MM.1S (cell line): ENCODE results near the gene KCND3.

ENCODE experiments used
- EZH2 ChIP-seq: fragments of 300-600 bp; sonication (generic); optimal IDR thresholded peaks from 2 replicates; pipeline ENCODE3; 2017; ENCODE audit warnings: low read depth, mild to moderate bottlenecking, antibody characterized with exemption, low read length, mixed read lengths
- EZH2phosphoT487 ChIP-seq: fragments of 300-600 bp; sonication (generic); IDR thresholded peaks from 2 replicates; pipeline ENCODE4 v1.6.1; 2018; ENCODE audit warnings: antibody characterized with exemption, low read length
- TF ChIP-seq, protein P1 (sequence below): fragments of 300-600 bp; sonication (generic); IDR thresholded peaks from 2 replicates; pipeline ENCODE4 v1.5.1; 2016; ENCODE audit warnings: antibody characterized with exemption, low read length, mixed read lengths

DNA sequence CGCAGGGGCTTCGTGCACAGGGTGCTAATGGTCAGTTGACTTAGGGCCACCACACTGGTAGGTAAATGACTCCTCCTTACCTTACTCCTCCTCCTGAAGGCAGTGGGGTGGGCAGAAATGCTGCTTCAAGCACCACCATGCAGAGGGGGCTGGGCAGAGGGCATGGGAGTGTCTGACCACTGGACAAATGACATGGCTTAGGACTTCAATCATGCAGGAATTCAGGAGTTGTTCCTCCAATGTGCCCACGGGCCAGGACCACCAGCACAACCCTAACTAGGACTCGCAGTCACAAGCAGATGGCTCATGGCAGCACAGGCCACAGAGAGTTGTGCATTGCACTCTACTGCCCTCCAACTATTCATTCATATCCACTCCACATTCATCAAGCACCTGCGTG, 65.7 kb downstream of the KCND3 start:
- TF ChIP-seq EZH2 (no peak), EZH2phosphoT487 (no peak)
- TF ChIP-seq, protein P1, sequence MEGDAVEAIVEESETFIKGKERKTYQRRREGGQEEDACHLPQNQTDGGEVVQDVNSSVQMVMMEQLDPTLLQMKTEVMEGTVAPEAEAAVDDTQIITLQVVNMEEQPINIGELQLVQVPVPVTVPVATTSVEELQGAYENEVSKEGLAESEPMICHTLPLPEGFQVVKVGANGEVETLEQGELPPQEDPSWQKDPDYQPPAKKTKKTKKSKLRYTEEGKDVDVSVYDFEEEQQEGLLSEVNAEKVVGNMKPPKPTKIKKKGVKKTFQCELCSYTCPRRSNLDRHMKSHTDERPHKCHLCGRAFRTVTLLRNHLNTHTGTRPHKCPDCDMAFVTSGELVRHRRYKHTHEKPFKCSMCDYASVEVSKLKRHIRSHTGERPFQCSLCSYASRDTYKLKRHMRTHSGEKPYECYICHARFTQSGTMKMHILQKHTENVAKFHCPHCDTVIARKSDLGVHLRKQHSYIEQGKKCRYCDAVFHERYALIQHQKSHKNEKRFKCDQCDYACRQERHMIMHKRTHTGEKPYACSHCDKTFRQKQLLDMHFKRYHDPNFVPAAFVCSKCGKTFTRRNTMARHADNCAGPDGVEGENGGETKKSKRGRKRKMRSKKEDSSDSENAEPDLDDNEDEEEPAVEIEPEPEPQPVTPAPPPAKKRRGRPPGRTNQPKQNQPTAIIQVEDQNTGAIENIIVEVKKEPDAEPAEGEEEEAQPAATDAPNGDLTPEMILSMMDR, result no peak
